Endothelial cell of umbilical vein (primary cell): ENCODE data around the gene NPFFR1. TPM values are rescaled to one million over a fixed set of nuclear protein-coding genes. Genes with fewer than 3 reads are reported as not detected.

Experiments used
- BruUV-seq: library from RNA; stranded (reverse); fragments of 400-500 nt; replicated peaks from 2 replicates; lab custom pipeline; 2021; lab: Mats Ljungman, UMichigan
- CTCF ChIA-PET: fragments of 300-600, 350-600 bp; sonication (Branson Sonifier 250); formaldehyde crosslinking; loops from one replicate; lab custom pipeline; 2021; ENCODE audit warnings: antibody characterized with exemption, inconsistent platforms; lab: Charles Lee
- POLR2A ChIA-PET: fragments of 300-600, 350-600 bp; sonication (Branson Sonifier 250); formaldehyde crosslinking; loops from one replicate; lab custom pipeline; 2021; ENCODE audit warnings: antibody characterized with exemption, inconsistent platforms; lab: Charles Lee
- DNase-seq: peaks from one replicate; pipeline ENCODE4 v3.0.0-alpha.2; 2011; ENCODE audit warnings: low read depth, low spot score
- FAIRE-seq: peaks from 2 replicates; lab custom pipeline; 2011; peaks lifted over from hg19 to GRCh38; lab: Jason Lieb, UNC
- H2AFZ ChIP-seq: 2 replicates; pipeline ENCODE4 v1.6.0; 2012; ENCODE audit warnings: low read depth, low read length, control low read depth, inconsistent platforms
- H3K27ac ChIP-seq: 2 replicates; pipeline ENCODE4 v1.5.1; 2011; ENCODE audit warnings: low read depth, mild to moderate bottlenecking, control low read depth, low read length, moderate library complexity; ENCODE audit not compliant: insufficient read depth
- H3K27me3 ChIP-seq, 2 experiments: 2 replicates each; pipeline versions ENCODE4 v1.6.0 to v1.6.1; 2011; ENCODE audit warnings: low read length in 2 of 2, mixed read lengths in 1 of 2; ENCODE audit not compliant: control insufficient read depth in 2 of 2, insufficient read depth in 2 of 2
- H3K36me3 ChIP-seq, 2 experiments: 2 replicates in 1 of 2; 3 replicates in 1 of 2; pipeline ENCODE4 v1.5.1; 2011; ENCODE audit warnings: low read length in 2 of 2, mild to moderate bottlenecking in 1 of 2, moderate library complexity in 1 of 2; ENCODE audit not compliant: control insufficient read depth in 2 of 2, insufficient read depth in 2 of 2; ENCODE audit errors: extremely low read depth in 1 of 2
- H3K4me1 ChIP-seq: 3 replicates; pipeline ENCODE4 v1.5.1; 2011; ENCODE audit warnings: mild to moderate bottlenecking, low read length; ENCODE audit not compliant: control insufficient read depth, insufficient read depth; ENCODE audit errors: extremely low read depth
- H3K4me2 ChIP-seq: 2 replicates; pipeline ENCODE4 v1.6.1; 2011; ENCODE audit warnings: low read length, control low read depth, mixed read lengths; ENCODE audit not compliant: insufficient read depth
- H3K4me3 ChIP-seq, 3 experiments: fragments of 200-600 bp in 1 of 3; sonication (generic), shearing (Covaris generic) in 1 of 3; replicated peaks in 1 of 3; 2 replicates each; pipeline ENCODE4 v1.5.1; 2011 to 2016; ENCODE audit warnings: control low read depth in 3 of 3, low read length in 3 of 3, mild to moderate bottlenecking in 2 of 3, inconsistent platforms in 1 of 3, low read depth in 1 of 3, moderate library complexity in 1 of 3; ENCODE audit not compliant: insufficient read depth in 1 of 3
- H3K79me2 ChIP-seq: 2 replicates; pipeline ENCODE4 v1.6.0; 2012; ENCODE audit warnings: low read length, inconsistent platforms; ENCODE audit not compliant: control insufficient read depth, insufficient read depth
- H3K9ac ChIP-seq: replicated peaks from 2 replicates; pipeline ENCODE3; 2011; ENCODE audit warnings: low read length, control low read depth; ENCODE audit not compliant: insufficient read depth; ENCODE audit errors: extremely low read depth
- H3K9me1 ChIP-seq: replicated peaks from 3 replicates; pipeline ENCODE4 v1.6.0; 2011; ENCODE audit warnings: mild to moderate bottlenecking, low read length; ENCODE audit not compliant: control insufficient read depth, insufficient read depth; ENCODE audit errors: extremely low read depth
- H3K9me3 ChIP-seq: replicated peaks from 2 replicates; pipeline ENCODE4 v1.5.1; 2012; ENCODE audit warnings: low read length, inconsistent platforms; ENCODE audit not compliant: control insufficient read depth, insufficient read depth
- H4K20me1 ChIP-seq: replicated peaks from 2 replicates; pipeline ENCODE3; 2011; ENCODE audit warnings: mild to moderate bottlenecking, low read length; ENCODE audit not compliant: control insufficient read depth, insufficient read depth; ENCODE audit errors: extremely low read depth
- CTCF ChIP-seq, 2 donors: IDR thresholded peaks; 1 replicate in 1 of 2; 2 replicates in 1 of 2; pipeline ENCODE4 v1.5.1; 2011; ENCODE audit warnings: low read length in 2 of 2, mild to moderate bottlenecking in 2 of 2, moderate library complexity in 2 of 2, control low read depth in 1 of 2, inconsistent platforms in 1 of 2, low read depth in 1 of 2; ENCODE audit not compliant: insufficient read depth in 1 of 2; ENCODE audit errors: extremely low read depth in 1 of 2
- EZH2 ChIP-seq: IDR thresholded peaks from 2 replicates; pipeline ENCODE4 v1.6.1; 2012; ENCODE audit warnings: borderline replicate concordance, low read depth, mild to moderate bottlenecking, moderate library complexity, low read length, inconsistent platforms; ENCODE audit not compliant: severe bottlenecking
- FOS ChIP-seq: IDR thresholded peaks from 2 replicates; pipeline ENCODE4 v1.6.1; 2011; ENCODE audit warnings: mild to moderate bottlenecking, low read length, moderate library complexity, borderline replicate concordance; ENCODE audit not compliant: insufficient read depth
- GATA2 ChIP-seq: IDR thresholded peaks from 2 replicates; pipeline ENCODE4 v1.7.0; 2011; ENCODE audit warnings: low read depth, mild to moderate bottlenecking, moderate library complexity, mixed read lengths, low read length; ENCODE audit not compliant: insufficient read length, insufficient read depth
- JUN ChIP-seq: IDR thresholded peaks from 2 replicates; pipeline ENCODE4 v1.6.1; 2011; ENCODE audit warnings: borderline replicate concordance, low read depth; ENCODE audit not compliant: insufficient read length, insufficient read depth
- MAX ChIP-seq: IDR thresholded peaks from 2 replicates; pipeline ENCODE4 v1.6.1; 2011; ENCODE audit not compliant: insufficient read depth, insufficient read length
- MYC ChIP-seq: IDR thresholded peaks from one replicate; pipeline ENCODE4 v1.6.1; 2011; ENCODE audit warnings: mild to moderate bottlenecking, low read depth, low read length
- POLR2A ChIP-seq: IDR thresholded peaks from 2 replicates; pipeline ENCODE4 v1.6.1; 2012; ENCODE audit warnings: low read depth, mild to moderate bottlenecking, control low read depth, low read length
- POLR2AphosphoS5 ChIP-seq: IDR thresholded peaks from 2 replicates; pipeline ENCODE4 v1.6.1; 2012; ENCODE audit warnings: low read depth, mild to moderate bottlenecking, control low read depth, low read length, moderate library complexity; ENCODE audit not compliant: insufficient read depth
- dilution Hi-C: fragments of 300-500 bp; cut with MboI; formaldehyde crosslinking; loops from one replicate; pipeline ENCODE4 v1.15.0; 2019; ENCODE audit warnings: low sequenced_read_pairs; ENCODE audit not compliant: extremely low pct_ligation_motif_present
- intact Hi-C: fragments of 100-400 bp; cut with micrococcal nuclease; formaldehyde crosslinking; loops from one replicate; pipeline ENCODE4 v1.10.0; 2022
- polyA plus RNA-seq, 4 experiments: library from polyadenylated mRNA; depleted of rRNA in 3 of 4; stranded (reverse) in 3 of 4; unstranded in 1 of 4; fragments of >200 nt; gene quantifications; 2 replicates each; pipeline versions ENCODE4 v1.2.1 to v1.2.3, GENCODE V29; 2011 to 2012; ENCODE audit warnings: missing spikeins in 1 of 4
- total RNA-seq: library from RNA; stranded (reverse); gene quantifications from 2 replicates; pipeline ENCODE4 v1.2.3, GENCODE V29; 2021

Gene NPFFR1
- total and polyA plus RNA-seq, 2 donors (not counting 3 experiments of a cell fraction or from before 2014, with no cell fraction given), result not detected

GRCh38 chr10:70222340-70222794, 61.4 kb downstream of the NPFFR1 start:
- intact Hi-C loops, result no loop called here
- H3K9ac ChIP-seq, result no peak overlapping the region

More at GRCh38 chr10:70222340-70222794, 61.4 kb downstream of the NPFFR1 start:
- Histone ChIP-seq H3K4me3 (no peak overlapping the region), H3K27ac (no peak overlapping the region), H2AFZ (no peak overlapping the region), H3K79me2 (peaks cover 25% of the 10 kb centered on the region), H3K9me3 (no peaks in the 10 kb centered on the region), H3K27me3 (no peaks in the 10 kb centered on the region), H3K4me2 (no peak overlapping the region), H3K4me1 (peaks cover 6% of the 10 kb centered on the region), H3K36me3 (peaks cover 0 to 6% of the 10 kb centered on the region in 2 experiments), H4K20me1 (no peaks in the 10 kb centered on the region), H3K9me1 (no peaks in the 10 kb centered on the region)
- dilution Hi-C loops, result no loop called here
- ChIA-PET CTCF (interaction anchor here (1.0 to 5.8 kb wide), 28 partner anchors 9 to 316 kb away, joined by 3 to 498 read pairs (median 13); partner anchors contain the start of genes EIF4EBP2, LRRC20, NODAL and PPA1), POLR2A (no interaction called here)
- no TSS peak for BruUV-seq
- TF ChIP-seq EZH2 (no peak), FOS (no peak), CTCF (IDR thresholded peaks at IDR 0.05; ENCODE audit: extremely low read depth in 1 of 2, insufficient read depth in 1 of 2, low read depth in 1 of 2, low read length in 2 of 2) (no peak), JUN (no peak), MYC (no peak), MAX (no peak), POLR2AphosphoS5 (no peak), GATA2 (no peak), POLR2A (no peak)
- DNase-seq (no peak), FAIRE-seq (no peak)
